WTC11 (cell line): Measurements from ENCODE around the gene IRAK1.

Experiments used
- ATF2 ChIP-seq: sonication (generic); formaldehyde crosslinking; IDR thresholded peaks from 2 replicates; pipeline ENCODE4 v1.8.1; 2022; ENCODE audit warnings: low read depth, missing genetic modification reagents, borderline replicate concordance
- CTCF ChIP-seq: fragments of 200-600 bp; IDR thresholded peaks from 2 replicates; pipeline ENCODE4 v1.8.0; 2022; ENCODE audit warnings: antibody characterized with exemption
- ZNF232 ChIP-seq: sonication (generic); formaldehyde crosslinking; IDR thresholded peaks from 2 replicates; pipeline ENCODE4 v1.8.0; 2022; ENCODE audit warnings: mild to moderate bottlenecking, missing genetic modification reagents

- TF ChIP-seq ZNF232 (CRISPR knock-in tag) (no peak), CTCF (no peak), ATF2 (no peak)
These were observed 13.0 kb upstream of the IRAK1 start for GRCh38 chrX:154032653-154033052.
